Jurkat, Clone E6-1 (cell line): Measurements from ENCODE around the gene GH1.

ENCODE experiments used
- DNase-seq: peaks from one replicate; pipeline ENCODE4 v3.0.0-alpha.2; 2011; ENCODE audit warnings: low read depth, low spot score
- H3K4me3 ChIP-seq: 2 replicates; pipeline ENCODE4 v1.5.1; 2011; ENCODE audit warnings: mild to moderate bottlenecking, low read length, control low read depth, moderate library complexity

Gene GH1

DNA sequence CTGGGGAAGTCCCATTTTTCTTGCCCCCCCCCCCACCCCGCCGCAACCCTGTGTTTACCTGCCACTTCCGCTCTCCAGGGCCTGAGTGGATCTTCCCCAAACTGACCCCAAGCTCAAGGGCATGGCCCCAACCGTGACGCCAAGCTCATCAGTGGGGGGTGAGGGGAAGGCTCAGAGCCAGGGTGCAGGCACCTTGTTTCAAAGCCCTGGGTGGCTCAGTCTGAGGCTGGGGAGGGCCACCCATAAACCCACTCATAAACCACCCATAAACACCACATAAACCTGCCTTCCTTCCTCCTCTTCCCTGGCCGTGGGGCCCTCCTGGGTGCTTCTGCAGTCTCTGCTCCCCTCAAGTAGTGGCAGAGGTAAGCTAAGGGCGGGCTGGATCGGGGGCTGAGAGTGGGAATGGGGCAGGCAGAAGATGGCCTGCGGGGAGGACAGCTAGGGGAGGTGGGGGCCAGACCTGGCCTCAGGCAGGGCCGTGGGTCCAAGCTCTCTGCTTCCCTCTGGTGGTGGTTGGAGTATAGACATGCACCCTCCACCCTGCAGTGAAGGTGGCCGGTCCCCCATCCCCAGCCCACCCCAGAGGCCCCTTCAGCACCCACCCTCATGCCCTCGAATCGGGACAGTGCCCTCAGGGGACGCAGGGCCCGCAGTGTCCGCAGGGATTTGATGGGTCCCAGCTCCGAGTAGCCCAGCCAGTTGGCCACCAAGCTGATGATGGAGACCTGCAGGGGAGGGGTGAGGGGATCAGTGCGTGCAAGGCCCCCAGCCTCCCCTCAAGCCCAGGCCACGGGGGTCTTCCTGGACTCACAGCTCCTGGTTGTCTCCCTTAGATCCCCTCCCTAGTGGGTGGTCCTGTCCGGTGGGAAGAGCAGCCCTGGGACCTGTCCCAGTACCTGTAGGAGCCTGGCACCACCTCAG is 28.1 kb upstream of the GH1 start:
- DNase-seq = no peak
- H3K4me3 ChIP-seq = no peak overlapping the region; the same call in 1 of the 2 replicates

DNA sequence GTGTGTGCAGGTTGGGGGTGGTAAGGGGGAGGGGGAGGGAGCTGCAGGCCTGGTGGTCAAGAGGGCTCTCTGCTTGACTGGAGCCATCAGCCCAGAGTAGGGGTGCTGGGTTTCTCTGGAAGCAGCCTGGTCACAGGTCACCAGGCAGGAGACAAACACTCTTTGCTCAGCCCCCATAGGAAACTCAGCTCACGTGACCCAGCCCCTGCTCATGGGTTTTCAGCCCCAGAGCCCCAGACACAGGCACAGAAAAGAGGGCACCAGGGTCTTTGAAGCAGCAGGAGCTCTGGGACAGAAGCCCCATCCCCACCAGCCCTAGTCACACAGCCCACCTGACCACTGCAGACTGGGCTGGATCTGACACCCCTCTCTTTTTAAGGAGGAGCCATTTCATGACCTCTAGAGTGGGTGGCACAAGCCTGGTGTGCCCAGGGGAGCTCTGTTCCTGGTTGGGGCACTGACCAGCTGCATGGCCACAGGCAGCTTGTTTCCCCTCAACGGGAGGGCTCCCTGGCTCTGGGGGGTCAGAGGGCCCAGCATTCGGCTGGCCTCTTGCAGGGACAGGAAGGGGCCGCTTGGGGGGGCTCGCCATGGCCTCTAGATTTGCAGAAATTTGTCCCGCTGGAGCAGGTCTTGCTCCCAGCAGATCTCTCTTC is 27.3 kb upstream of the GH1 start:
- no peak for DNase-seq
- H3K4me3 ChIP-seq = no peak overlapping the region

DNA sequence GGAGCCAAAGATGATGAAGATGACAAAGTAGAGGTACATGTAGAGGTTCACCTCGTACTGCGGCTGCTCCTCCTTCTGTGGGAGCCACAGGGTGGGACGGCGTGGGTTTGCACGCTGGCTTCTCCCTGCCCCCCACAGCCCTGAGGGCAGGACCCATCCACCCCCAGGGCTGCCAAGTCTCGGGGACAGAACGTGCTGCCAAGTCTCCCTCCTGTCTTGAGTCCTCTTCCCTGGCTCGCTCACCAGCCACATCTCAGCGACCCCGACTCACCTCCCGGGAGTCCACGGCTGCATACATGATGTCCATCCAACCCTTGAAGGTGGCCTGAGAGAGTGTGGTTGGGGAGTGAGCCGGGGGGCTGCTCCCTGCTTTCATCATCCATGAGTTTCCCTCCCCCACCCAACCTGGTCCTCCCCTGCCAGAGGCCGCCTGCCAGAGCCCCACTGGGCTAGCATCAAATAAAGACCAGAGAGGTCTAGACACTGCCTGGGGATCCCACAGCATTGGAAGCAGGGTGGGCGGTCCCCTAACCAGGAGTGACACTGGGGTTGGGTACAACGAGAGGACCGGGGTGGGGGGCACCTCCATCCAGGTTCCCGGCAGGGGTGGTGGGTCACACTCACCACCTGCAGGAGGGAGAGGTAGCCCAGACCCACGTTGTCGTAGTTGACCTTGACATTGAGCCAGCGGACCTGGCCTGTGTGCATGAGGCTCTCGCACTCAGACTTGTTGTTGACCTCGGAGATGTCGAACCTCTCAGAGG is 26.3 kb upstream of the GH1 start:
- DNase-seq = no peak
- no peak overlapping the region for H3K4me3 ChIP-seq

DNA sequence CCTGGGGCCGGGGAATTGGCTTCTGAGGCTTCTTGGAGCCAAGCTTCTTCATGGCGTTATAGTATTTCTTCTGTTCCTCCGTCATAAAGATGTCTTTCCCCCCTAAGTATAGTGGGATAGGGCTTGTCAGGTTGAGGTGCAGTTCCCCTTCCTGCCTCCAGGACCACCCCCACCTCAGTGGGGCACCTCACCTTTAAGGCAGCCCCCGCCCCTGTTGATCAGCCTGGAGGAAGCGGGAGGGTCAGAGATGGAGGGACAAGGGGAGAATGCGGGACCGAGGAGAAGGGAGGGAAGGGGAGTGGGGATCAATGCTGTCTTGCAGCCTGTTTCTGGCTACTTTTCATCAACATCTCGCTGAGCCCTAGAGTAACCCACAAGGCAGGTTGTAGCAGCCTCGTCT is 25.1 kb upstream of the GH1 start:
- DNase-seq = no peak
- H3K4me3 ChIP-seq = no peak overlapping the region

DNA sequence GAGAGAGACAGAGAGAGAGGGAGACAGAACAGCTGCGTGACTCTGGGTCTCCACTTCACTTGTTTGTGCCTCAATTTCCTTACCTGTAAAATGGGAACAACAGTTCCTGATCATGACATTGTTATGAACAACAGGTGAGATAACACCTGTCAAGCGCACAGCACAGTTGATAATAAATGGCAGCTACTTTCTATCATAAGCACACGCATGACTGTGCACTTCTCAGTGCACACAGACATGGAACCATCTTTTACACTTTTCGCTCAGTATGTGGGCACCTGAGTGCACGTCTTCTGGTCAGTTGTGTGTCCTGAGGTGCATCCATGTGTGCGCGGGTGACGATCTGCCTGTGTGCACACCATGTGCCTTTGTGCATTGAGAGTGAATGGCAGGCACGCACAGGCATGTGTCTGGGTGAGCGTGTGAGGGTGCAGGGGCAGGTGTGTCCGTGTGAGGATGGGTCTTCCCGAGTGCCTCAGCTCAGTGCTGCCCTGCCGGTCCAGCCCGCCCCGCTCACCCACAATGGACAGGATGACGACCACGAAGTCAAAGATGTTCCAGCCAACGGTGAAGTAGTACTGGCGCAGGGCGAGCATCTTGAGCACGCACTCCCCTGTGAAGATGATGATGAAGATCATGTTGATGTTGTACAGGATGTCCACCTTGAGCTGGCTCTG is 23.8 kb upstream of the GH1 start:
- DNase-seq = no peak

DNA sequence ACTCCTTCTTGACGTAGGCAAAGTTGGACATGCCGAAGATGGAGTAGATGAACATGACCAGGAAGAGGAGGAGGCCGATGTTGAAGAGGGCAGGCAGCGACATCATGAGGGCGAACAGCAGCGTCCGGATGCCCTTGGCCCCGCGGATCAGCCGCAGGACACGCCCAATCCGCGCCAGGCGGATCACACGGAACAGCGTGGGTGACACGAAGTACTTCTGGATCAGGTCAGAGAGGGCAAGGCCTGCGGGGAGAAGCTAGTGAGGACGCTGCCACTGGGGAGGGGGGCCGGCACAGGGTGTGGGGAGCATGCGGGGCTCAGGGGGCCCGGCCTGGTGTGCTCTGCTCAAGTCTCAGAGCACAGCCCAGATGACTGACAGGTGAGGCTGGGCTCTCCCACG is 23.1 kb upstream of the GH1 start:
- H3K4me3 ChIP-seq = no peak overlapping the region

More for the DNA sequence above, 23.8 kb upstream of the GH1 start:
- H3K4me3 ChIP-seq = no peak overlapping the region

DNA sequence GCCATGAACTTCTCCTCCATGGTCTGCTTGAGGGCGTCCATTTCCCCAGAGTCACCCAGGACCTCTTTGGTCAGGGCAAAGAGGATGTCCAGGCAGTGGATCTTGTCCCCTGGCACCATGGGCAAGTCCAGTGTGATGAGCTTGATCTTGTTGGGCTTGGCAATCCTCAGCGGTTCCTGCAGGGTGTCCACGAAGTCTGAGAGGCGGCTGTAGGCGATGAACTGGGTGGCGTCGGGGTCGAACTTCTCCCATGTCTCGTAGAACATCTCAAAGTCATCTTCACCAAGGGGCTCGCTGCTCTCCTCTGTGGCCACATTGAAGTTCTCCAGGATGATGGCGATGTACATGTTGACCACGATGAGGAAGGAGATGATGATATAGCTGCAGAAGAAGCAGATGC is 22.5 kb upstream of the GH1 start:
- DNase-seq = no peak
- H3K4me3 ChIP-seq = no peak overlapping the region

More for the DNA sequence above, 23.1 kb upstream of the GH1 start:
- DNase-seq = no peak

DNA sequence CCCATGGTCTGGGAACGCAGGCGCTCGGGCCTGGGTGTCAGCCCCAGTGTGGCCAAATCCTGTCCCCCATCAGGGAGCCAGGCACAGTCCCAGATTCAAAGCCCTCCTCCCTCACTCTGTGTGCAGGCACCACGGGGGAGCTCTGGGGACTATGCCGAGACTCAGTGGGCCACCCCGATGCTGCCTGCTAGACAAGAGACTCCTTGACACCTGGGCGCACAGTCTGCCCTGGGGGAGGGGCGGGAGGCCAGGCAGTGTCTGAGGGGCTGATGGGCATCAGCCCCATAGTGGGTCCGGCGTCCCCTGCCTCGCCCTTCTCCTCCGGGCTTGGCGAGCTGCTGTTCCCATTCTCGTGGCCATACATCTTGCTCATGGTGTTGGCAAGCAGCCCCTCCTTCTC is 21.9 kb upstream of the GH1 start:
- no peak overlapping the region for H3K4me3 ChIP-seq
- DNase-seq = no peak

DNA sequence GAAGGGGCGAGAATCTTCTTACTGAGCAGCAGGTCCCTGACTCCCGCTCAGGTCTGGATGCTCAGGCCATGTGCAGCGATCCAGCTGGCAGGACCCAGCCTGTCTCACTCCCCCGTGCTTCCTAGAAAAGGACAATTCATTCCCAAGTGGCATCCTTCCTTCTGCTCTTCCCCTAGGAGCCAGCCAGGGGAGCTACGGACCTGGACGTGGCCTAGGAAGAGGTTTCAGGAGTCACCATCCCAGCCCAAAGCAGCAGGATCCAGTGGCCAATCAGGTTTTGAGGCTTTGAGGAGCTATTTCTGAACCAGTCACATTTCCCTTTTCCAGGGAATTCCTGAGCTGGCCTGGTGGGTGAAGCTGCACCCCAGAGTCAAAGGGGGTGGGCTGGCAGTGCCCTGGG is 21.2 kb upstream of the GH1 start:
- DNase-seq = no peak
- H3K4me3 ChIP-seq = no peak overlapping the region

DNA sequence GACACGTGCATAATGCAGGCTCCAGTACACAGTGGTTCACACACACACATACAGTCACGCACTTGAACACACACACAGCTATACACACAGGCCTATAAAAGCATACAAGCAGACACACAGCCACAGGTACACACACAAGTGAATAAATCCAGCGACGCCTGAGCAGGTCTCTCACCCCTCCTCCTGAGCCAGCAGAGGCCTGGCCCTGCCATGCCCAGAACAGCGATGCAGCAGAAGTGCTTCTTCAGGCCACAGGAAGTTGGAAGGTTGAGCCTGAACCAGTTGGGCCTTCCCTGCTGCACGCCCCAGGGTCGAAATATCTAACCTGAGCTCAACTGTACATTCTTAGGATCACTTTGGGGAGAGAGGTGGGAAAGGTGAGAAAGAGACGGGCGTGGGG is 20.8 kb upstream of the GH1 start:
- no peak overlapping the region for H3K4me3 ChIP-seq
- no peak for DNase-seq

DNA sequence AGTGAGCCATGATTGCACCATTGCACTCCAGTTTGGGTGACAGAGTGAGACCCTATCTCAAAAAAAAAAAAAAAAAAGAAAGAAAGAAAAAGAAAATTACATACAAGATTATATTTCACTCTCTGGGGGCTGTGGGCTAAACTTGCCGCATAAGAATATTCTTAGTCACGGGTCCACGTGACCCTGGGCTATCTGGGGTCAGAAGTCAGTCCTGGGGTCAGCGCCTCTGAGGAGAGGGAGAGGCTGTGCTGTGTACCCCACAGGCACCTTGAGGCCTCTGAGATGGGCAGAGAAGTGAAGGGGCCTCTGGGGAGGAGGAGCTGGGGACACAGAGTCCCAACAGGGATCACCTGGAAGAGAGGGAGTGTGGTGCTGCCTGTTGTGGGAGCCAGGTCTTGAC is 19.3 kb upstream of the GH1 start:
- DNase-seq = no peak
- no peak overlapping the region for H3K4me3 ChIP-seq

DNA sequence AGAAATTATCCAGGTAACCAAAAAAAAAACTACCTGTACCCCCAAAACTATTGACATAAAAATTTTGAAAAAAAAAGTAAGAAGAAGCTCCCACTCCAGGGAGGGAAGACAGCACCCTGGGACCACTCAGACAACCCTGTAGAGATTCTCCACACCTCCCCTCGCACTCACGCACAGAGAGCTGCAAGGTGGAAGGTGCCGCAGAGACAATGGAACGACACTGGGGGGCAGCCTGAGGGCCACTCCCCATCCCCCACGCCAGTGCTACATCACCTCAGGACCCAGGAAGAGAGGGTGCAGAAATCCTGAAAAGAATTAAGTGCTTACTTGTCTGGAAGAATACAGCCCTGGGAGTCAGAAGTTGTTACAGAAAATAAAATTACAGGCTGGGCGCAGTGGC is 18.7 kb upstream of the GH1 start:
- H3K4me3 ChIP-seq = no peak overlapping the region
- DNase-seq = no peak

DNA sequence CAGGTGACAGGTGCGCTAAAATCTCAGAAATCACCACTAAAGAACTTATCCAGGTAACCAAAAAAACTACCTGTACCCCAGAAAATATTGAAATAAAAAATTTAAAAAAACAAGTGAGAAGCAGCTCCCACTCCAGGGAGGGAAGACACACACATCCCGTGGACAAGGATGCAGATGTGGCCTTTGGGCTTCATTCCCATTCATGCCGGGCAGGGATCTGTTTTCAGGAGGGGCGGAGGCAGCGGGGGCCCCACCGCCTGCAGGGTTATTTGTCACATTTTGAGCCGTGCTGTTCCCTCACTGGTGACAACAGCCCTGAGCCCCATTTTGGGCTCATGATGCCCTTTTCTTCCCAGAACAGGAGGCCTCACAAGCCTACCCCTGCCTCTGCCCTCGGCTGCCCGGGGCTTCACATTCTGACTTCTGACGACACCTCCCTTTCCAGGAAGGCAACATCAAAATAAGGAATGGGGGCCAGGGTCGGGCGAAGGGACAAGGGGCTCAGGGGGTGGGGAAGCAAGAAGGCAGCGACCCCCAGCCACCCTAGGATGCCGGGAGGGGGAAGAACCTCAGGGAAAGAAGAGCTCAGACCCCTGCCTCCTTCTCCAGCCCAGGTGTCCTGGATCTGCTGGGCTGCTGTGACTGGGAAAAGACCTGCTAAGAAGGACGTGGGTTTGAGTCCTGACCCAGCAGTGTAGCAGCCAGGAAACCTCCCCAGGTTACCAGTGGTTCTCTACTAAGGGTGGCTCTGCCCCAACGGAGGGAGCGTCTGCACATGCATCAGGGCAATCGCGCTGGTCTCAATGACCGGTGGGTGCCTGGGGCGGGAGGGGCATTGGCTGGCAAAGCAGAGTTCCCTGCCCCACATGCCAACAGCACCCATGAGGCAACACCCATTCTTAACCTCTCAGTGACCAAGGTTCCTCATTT is 15.8 kb upstream of the GH1 start:
- no peak overlapping the region for H3K4me3 ChIP-seq
- no peak for DNase-seq

DNA sequence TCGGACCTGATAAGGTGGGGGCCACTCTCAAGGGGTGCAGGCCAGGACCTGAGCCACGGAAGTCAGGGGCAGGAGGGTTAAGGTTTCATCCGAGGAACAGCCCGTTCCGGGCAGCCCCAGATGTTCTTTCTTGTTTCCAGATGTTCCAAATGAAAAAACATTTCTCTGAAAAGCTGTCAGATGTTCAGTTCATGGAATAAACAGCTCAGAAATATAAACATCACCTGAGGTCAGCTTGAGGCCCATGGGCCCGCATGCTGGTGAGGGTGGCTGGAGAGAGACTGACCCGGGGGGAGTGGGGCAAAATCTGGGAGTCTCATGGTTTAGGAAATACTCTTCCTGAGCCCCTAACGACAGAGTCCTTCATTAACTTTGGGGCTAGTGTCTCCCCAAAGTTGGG is 15.0 kb upstream of the GH1 start:
- H3K4me3 ChIP-seq = no peak overlapping the region
- no peak for DNase-seq

DNA sequence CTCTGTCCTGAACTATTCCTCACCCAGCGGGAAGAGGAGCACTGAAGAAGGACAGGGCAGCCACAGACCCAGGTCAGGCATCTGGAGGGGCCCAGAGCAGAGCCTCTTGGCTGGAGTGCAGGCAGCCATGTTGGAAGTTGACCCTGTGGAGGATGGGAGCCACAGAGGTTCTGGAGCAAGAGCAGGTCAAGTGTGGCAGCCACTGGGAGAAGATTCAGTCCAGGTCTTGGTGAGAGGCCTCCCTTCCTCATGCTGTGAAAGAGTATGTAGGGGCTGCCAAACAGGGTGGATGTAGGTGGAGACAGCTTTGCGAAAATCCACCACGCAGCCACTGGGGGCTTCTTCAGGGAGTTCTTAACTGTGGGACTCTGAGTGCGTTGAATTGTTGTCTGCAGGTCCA is 14.1 kb upstream of the GH1 start:
- H3K4me3 ChIP-seq = no peak overlapping the region

DNA sequence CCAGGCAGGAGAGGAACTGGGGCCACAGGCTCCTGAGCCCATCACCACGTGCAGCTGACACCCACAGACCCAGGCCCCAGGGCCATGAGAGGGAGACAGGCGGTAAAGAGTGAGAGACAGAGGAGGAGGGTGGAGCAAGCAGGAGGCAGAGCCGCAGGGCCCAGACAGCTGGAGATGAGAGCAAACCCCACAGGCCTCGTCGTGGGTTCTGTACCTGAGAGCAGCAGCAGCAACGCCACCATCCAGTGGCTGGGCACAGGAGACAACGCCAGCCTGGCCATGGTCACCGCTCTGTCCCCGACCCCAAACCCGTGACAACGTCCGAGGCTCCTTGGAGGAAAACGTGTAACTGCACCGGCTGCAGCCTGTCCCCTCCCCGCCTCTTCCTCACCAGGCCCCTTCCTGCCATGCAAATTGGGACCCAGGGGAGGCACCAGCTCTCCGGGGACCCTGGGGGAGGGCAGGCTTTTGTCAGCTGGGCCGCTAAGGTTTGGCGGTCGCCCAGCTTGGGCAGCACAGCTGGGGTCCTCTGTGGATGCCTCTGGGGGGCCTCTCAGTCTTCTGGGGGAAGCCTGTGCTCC is 13.4 kb upstream of the GH1 start, which contains the start of gene CD79B:
Gene CD79B (minus strand): TSS at position 351 of the 581 bp plus-strand sequence. CDS start 70 bp downstream, at position 281.
- no peak within 1 kb of the TSS for H3K4me3 ChIP-seq
- no peak for DNase-seq

More for the DNA sequence above, 14.1 kb upstream of the GH1 start:
- no peak for DNase-seq

DNA sequence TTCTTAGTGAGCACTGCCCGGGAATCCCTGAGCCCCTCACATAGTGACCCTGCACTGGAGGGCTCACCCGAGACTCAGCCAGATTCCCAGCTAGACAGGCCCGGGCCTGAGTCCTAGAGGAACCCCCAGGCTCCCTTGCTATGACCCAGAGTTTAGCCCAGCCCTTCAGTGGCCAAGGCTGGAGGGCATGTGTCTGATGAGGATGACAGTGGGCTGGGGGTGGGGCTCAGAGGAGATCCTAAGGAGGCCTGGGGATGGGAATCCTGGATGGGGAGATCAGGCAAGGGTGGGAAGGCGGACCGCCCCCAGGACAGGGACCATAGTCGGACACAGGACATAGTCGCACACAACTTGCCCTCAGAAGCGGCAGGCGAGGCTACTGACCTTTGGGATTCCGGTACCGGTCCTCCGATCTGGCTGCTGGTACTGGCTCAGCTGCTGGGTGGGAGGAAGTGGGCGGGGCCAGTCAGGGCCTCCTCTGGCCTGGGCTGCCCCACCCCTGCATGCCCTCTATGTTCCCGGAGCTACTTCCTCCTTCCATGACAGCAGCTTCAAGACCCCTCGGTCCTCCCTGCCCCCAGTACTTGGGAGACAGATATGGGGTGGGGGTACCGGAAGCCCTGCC is 12.4 kb upstream of the GH1 start:
- H3K4me3 ChIP-seq = no peak overlapping the region
- no peak for DNase-seq
